Medulla oblongata (tissue), 1 donor: ENCODE data around the gene MAB21L1.

Experiments used
- DNase-seq: peaks from one replicate; pipeline ENCODE4 v3.0.0-alpha.2; 2015; ENCODE audit errors: extremely low spot score

Gene MAB21L1

DNA sequence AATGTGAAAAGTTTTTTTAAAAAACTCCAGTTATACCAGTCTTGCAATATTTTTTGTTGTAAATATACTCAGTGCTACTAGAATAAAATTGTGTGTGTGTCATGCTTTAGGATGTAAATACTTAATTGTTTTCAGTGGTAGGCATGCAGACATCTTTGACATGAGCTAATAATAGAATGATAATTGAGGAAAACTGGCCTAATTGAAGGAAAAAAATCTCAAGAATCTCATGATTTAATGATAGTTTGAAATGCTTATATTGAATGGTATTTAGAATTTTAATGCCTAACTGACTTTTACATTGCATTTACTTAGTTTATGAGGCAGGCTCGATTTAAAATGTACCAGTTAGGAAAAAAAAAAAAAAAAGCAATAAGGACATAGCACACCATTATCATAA, 3.2 kb upstream of the MAB21L1 start:
- no peak for DNase-seq

GRCh38 chr13:35479038-35479492, 2.6 kb upstream of the MAB21L1 start:
- DNase-seq = no peak

GRCh38 chr13:35478271-35479037, 2.0 kb upstream of the MAB21L1 start:
- DNase-seq = no peak

DNA sequence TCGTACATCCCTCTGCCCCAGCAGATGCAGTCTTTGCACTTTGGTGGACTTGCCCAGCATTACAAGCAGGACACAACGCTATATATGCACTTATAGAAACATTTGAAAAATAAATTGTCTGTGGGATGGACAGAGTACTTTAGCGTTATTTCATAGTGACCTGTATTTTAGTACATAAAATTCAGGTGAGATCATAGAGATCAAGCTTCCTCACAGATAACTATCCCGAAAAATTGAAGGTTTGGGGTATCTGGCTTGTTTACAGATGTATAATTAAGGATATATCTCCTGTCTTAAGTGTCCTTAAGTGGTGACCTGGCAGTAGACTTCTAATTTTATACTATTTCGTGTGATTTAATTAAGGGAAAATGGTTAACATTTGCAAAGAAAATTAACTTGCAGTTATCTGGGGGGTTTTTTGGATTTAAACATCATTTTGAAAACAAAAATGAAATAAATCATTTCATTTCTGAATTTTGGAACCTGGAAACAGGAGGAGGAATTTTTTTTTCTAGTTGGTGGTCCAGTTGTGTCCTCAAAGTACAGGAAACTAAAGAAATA, 977 bp upstream of the MAB21L1 start:
- DNase-seq = no peak

- peak; percentile 13 for DNase-seq
Measured at GRCh38 chr13:35475212-35475959, 1.1 kb downstream of the MAB21L1 start.

- no peak for DNase-seq
Measured at GRCh38 chr13:35474496-35475211, 1.8 kb downstream of the MAB21L1 start.

DNA sequence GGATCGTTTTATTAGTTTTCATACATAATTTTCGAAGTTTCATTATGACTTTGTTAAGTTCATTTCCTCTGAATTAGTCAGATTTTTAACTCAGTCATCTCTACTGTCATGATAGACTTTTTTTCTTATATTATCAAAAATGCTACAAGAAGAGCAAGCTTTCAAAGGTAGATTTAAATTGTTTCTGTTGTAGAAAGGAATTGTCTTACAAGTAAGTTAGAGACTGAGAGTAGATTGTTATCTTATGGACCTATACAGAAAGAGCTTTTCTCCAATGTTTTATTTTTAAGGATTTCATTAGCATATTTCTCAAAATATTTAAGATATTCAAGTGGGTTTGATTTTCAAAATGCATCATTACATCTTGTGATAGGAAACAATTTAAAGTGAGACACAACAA, 2.7 kb downstream of the MAB21L1 start:
- DNase-seq = no peak

GRCh38 chr13:35473206-35473775, 3.2 kb downstream of the MAB21L1 start:
- no peak for DNase-seq

DNA sequence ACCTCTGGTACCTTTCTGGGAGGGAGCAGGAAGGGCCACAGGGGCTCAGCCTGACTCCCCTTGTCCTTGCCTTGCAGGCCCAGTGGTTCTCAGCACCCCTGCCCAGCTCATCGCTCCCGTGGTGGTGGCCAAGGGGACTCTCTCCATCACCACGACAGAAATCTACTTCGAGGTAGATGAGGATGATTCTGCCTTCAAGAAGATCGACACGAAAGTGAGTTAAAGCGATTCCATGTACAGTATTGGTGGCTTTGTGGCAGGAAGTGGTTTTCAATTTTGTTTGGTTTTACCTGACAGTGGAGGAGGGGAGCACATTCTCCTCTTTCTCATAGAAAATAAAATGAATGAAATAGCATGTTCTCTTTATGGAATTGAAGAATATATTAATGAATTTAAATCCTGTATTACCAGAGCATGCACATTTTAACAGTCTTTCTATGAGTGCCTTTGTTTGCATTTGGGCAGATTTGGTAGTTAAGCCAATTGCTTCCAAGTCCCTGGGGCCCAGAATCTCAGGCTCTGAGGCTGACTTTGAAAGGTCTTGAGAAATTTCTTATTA, 4.1 kb downstream of the MAB21L1 start:
- DNase-seq = no peak

- DNase-seq = no peak
Measured at GRCh38 chr13:35471706-35472322, 4.7 kb downstream of the MAB21L1 start.

- DNase-seq = peak; percentile 27
Measured at GRCh38 chr13:35470671-35471661, 5.5 kb downstream of the MAB21L1 start.

GRCh38 chr13:35469806-35470525, 6.5 kb downstream of the MAB21L1 start:
- DNase-seq = no peak

DNA sequence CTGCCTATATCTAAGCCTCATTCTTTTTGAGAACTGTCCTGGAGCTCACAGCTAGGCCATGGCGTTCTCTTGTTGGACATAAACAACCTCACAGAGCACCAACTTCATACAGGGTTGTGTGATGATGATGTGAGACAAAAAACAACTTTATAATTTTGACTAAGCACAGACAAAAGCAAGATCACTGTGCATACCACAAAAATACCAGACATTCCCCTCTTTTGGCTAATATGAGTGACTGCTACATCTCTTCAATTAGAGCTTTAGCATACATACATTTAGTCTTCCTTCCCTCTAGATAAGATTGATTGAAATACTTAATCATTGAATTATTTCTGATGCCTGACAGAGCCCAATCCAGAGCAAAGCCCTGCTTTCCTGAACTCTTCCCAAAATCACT, 8.3 kb downstream of the MAB21L1 start:
- no peak for DNase-seq

DNA sequence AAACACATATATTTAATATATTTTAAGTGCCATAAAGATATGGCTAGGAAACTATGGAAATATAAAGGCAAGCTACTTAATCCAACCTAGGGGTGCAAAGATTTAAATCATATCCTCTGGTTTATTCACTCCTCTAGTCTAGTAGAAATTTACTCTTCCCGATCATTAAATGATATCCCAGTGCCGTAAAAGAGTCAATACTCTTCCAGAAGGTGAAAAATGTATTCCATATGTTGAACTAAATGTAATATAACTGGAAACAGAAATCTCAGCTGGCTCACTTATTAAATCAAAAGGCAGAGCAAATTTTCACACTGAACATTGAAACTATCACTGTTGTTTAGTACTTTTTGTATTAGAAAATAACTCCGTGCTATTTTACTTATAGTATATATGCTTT, 11.1 kb downstream of the MAB21L1 start:
- no peak for DNase-seq

- DNase-seq = no peak
Measured at GRCh38 chr13:35460061-35460460, 16.4 kb downstream of the MAB21L1 start.

DNA sequence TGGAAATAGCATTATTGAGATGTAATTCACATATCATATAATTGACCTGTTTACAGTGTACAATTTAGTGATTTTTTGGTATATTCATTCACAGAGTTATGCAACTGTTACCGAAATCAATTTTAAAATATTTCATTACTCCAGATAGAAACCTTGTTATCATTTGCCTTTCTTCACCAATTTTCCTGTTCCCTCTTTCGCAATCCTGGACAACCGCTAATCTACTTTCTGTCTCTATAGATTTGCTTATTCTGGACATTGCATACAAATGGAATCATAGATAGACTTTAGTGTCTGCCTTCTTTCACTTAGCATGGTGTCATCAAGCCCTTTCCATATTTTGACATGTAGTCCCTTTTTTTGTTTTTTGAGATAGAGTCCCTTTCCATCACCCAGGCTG, 19.2 kb downstream of the MAB21L1 start:
- no peak for DNase-seq

DNA sequence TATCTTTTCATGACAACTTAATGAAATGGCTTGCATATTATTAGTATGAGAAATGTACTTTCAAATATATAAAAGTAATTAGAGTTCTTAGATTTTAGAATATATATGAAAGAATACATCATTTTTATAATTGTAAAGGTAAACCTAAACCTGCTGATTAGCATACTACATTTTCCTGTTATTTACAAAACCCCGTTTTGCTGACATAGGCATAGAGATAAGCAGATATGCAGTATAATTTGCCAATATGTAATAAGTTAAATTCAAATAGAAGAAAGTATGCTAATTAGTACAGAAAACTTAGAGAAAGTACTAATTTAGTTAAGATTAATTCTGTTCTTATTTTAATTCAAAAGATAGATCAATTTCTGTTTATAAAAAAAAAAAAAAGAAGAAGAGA, 21.5 kb downstream of the MAB21L1 start:
- no peak for DNase-seq

DNA sequence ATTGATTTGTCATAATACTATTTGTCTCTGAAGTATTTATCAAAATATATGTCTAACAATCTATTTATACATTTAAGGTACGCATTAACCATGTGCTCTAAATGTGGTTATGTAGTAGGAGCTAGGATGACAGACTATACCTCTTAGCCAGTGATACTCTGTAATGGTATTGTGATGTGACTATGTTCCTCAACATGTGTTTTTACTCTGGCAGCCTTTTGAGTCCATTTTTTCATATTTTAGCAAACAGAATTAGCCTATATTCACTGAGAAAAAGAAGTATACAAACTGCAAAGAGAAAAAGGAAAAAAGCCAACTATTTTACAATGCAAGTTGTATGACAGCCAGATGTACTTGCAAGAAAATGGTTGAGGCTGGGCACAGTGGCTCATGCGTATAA, 26.7 kb downstream of the MAB21L1 start:
- DNase-seq = no peak

DNA sequence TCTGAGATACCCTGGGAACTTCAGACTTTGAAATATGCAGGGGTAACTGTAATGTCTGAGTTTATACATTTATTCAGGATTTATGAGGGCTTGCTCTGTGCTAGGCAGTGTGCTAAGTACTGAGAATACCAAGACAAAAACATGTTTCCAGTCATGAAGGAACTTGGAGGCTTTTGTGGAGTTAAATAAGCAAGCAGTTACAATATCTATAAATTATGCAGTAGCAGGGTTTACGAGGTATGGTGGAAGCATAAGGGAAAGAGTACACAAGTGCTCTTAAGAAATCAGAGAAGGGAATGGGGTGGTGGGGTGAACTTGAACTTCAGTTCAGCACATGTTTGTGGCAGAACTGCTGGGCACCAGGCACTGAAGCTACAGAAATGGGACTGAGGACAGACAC, 28.0 kb downstream of the MAB21L1 start:
- no peak for DNase-seq
